ENCODE measurements around the gene COL11A2.

DNA sequence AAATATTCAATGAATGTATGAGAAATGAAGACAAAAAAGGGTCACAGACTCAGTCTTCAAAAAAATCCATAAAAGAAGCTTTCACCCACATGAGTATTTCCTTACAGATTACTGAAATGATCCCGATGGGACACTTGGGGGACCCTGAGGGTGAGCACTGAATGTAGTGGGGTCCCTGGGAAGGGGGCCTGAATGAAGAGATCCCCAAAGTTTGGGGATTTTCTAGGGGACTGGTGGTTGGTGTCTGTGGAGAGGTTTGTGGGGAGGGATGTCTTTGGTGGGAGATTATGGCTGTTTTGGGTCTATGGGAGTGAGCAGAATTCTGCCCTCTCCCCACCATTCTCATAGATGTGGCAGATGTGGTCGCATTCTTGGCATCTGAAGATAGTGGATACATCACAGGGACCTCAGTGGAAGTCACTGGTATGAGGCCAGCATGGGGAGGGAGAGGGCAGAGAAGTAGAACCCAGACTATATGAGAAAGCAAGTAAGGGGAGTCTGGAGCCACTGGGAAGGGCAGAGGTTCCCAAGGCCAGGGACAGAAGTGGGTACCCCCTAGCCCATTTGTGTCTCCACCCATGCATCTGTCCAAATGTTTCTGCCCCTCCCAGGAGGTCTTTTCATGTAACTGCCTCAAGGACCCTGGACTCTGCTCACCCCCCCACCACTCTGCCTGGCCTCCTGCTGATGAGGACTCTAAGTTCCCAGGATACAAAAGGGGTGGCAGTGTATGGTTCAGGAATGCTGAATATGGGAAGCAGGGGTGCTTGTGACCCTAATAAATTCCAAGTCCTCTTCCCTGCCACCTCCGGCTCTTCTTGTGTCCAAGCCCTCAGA, 14.0 kb upstream of the COL11A2 start:
- TF ChIP-seq, protein P1, sequence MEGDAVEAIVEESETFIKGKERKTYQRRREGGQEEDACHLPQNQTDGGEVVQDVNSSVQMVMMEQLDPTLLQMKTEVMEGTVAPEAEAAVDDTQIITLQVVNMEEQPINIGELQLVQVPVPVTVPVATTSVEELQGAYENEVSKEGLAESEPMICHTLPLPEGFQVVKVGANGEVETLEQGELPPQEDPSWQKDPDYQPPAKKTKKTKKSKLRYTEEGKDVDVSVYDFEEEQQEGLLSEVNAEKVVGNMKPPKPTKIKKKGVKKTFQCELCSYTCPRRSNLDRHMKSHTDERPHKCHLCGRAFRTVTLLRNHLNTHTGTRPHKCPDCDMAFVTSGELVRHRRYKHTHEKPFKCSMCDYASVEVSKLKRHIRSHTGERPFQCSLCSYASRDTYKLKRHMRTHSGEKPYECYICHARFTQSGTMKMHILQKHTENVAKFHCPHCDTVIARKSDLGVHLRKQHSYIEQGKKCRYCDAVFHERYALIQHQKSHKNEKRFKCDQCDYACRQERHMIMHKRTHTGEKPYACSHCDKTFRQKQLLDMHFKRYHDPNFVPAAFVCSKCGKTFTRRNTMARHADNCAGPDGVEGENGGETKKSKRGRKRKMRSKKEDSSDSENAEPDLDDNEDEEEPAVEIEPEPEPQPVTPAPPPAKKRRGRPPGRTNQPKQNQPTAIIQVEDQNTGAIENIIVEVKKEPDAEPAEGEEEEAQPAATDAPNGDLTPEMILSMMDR (conservative IDR thresholded peaks at IDR 0.05; ENCODE audit: low read depth, low read length): no peak
- TF ChIP-seq EZH2 (IDR thresholded peaks at IDR 0.05; ENCODE audit: low read length, unreplicated experiment): no peak

Measured in PC-3 (cell line).